ENCODE measurements around the gene ADARB1. TPM values are rescaled to one million over a fixed set of nuclear protein-coding genes. Genes with fewer than 3 reads are reported as not detected.

ADARB1 gene
- total and polyA plus RNA-seq, 2 experiments from 2014 or later = 4.8 to 14.8 TPM

DNA sequence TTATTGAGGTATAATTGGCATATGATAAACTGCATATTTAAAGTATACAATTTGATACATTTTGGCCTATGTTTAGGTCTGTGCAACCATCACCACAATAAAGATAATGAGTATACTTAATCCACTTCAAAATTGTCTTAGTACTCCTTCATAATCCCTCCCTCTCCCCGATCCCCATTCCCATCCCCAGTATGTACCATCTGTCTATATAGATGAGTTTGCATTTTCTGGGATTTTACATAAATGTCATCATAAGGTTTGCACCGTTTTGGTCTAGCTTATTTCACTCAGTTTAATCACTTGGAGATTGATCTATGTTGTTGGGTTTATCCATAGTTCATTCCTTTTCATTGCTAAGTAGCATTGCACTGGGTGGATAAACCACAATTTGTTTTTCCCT lies 139.0 kb downstream of the ADARB1 start (continued):
- TF ChIP-seq, protein P1, sequence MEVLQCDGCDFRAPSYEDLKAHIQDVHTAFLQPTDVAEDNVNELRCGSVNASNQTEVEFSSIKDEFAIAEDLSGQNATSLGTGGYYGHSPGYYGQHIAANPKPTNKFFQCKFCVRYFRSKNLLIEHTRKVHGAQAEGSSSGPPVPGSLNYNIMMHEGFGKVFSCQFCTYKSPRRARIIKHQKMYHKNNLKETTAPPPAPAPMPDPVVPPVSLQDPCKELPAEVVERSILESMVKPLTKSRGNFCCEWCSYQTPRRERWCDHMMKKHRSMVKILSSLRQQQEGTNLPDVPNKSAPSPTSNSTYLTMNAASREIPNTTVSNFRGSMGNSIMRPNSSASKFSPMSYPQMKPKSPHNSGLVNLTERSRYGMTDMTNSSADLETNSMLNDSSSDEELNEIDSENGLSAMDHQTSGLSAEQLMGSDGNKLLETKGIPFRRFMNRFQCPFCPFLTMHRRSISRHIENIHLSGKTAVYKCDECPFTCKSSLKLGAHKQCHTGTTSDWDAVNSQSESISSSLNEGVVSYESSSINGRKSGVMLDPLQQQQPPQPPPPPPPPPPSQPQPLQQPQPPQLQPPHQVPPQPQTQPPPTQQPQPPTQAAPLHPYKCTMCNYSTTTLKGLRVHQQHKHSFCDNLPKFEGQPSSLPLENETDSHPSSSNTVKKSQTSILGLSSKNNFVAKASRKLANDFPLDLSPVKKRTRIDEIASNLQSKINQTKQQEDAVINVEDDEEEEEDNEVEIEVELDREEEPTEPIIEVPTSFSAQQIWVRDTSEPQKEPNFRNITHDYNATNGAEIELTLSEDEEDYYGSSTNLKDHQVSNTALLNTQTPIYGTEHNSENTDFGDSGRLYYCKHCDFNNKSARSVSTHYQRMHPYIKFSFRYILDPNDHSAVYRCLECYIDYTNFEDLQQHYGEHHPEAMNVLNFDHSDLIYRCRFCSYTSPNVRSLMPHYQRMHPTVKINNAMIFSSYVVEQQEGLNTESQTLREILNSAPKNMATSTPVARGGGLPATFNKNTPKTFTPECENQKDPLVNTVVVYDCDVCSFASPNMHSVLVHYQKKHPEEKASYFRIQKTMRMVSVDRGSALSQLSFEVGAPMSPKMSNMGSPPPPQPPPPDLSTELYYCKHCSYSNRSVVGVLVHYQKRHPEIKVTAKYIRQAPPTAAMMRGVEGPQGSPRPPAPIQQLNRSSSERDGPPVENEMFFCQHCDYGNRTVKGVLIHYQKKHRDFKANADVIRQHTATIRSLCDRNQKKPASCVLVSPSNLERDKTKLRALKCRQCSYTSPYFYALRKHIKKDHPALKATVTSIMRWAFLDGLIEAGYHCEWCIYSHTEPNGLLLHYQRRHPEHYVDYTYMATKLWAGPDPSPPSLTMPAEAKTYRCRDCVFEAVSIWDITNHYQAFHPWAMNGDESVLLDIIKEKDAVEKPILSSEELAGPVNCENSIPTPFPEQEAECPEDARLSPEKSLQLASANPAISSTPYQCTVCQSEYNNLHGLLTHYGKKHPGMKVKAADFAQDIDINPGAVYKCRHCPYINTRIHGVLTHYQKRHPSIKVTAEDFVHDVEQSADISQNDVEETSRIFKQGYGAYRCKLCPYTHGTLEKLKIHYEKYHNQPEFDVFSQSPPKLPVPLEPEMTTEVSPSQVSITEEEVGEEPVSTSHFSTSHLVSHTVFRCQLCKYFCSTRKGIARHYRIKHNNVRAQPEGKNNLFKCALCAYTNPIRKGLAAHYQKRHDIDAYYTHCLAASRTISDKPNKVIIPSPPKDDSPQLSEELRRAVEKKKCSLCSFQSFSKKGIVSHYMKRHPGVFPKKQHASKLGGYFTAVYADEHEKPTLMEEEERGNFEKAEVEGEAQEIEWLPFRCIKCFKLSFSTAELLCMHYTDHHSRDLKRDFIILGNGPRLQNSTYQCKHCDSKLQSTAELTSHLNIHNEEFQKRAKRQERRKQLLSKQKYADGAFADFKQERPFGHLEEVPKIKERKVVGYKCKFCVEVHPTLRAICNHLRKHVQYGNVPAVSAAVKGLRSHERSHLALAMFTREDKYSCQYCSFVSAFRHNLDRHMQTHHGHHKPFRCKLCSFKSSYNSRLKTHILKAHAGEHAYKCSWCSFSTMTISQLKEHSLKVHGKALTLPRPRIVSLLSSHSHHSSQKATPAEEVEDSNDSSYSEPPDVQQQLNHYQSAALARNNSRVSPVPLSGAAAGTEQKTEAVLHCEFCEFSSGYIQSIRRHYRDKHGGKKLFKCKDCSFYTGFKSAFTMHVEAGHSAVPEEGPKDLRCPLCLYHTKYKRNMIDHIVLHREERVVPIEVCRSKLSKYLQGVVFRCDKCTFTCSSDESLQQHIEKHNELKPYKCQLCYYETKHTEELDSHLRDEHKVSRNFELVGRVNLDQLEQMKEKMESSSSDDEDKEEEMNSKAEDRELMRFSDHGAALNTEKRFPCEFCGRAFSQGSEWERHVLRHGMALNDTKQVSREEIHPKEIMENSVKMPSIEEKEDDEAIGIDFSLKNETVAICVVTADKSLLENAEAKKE (CRISPR knock-in tag; IDR thresholded peaks at IDR 0.05) = no peak
- no peak for TF ChIP-seq POLR2AphosphoS5 (IDR thresholded peaks at IDR 0.05; ENCODE audit: low read depth)

DNA sequence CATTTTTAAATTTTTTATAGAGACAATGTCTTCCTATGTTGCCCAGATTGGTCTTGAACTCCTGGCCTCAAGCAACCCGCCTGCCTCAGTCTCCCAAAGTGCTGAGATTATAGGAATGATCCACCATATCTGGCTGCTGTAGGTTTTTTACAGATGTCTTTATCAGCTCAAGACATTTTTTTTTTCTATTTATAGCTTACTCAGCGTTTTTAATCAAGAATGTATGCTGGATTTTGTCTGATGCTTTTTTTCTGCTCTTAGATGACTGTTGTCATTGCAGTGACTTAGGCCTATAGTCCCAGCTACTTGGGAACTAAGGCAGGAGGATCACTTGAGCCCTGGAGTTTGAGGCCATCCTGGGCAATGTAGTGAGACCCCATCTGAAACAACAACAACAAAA lies 140.8 kb downstream of the ADARB1 start:
- Mint-ChIP-seq H3K9me3 (peaks cover 21% of the 10 kb centered on the region), H3K4me1 (peaks cover 5% of the 10 kb centered on the region), H3K4me3 (no peak overlapping the region), H3K27me3 (ENCODE audit: insufficient read depth, low read depth, poor library complexity) (peaks cover 10% of the 10 kb centered on the region), H3K27ac (no peak overlapping the region), H3K36me3 (ENCODE audit: low read depth) (peaks cover 5% of the 10 kb centered on the region; the same call in 2 of the 3 replicates)
- Histone ChIP-seq H3K4me1 (ENCODE audit: insufficient read depth) (0 out of 2 replicates have a peak, but pooled peaks cover 7% of the 10 kb centered on the region), H4K20me1 (replicated peaks; ENCODE audit: insufficient read depth) (no peaks in the 10 kb centered on the region), H3K79me2 (replicated peaks; ENCODE audit: insufficient read depth) (no peaks in the 10 kb centered on the region), H3K27ac (ENCODE audit: low read depth) (no peak overlapping the region), H3K9me2 (ENCODE audit: insufficient read depth) (peaks cover 5% of the 10 kb centered on the region; the same call in 1 of the 2 replicates), H3K4me3 (no peak overlapping the region), H3F3A (replicated peaks; ENCODE audit: low read depth) (no peaks in the 10 kb centered on the region), H3K36me3 (ENCODE audit: insufficient read depth) (no peaks in the 10 kb centered on the region; the same call in 1 of the 2 replicates), H2AFZ (no peak overlapping the region), H3K4me2 (no peak overlapping the region), H3K27me3 (ENCODE audit: insufficient read depth) (no peaks in the 10 kb centered on the region)
- DNase-seq (ENCODE audit: low spot score) (no peak), ATAC-seq (no peak)
- TF ChIP-seq, protein P2, sequence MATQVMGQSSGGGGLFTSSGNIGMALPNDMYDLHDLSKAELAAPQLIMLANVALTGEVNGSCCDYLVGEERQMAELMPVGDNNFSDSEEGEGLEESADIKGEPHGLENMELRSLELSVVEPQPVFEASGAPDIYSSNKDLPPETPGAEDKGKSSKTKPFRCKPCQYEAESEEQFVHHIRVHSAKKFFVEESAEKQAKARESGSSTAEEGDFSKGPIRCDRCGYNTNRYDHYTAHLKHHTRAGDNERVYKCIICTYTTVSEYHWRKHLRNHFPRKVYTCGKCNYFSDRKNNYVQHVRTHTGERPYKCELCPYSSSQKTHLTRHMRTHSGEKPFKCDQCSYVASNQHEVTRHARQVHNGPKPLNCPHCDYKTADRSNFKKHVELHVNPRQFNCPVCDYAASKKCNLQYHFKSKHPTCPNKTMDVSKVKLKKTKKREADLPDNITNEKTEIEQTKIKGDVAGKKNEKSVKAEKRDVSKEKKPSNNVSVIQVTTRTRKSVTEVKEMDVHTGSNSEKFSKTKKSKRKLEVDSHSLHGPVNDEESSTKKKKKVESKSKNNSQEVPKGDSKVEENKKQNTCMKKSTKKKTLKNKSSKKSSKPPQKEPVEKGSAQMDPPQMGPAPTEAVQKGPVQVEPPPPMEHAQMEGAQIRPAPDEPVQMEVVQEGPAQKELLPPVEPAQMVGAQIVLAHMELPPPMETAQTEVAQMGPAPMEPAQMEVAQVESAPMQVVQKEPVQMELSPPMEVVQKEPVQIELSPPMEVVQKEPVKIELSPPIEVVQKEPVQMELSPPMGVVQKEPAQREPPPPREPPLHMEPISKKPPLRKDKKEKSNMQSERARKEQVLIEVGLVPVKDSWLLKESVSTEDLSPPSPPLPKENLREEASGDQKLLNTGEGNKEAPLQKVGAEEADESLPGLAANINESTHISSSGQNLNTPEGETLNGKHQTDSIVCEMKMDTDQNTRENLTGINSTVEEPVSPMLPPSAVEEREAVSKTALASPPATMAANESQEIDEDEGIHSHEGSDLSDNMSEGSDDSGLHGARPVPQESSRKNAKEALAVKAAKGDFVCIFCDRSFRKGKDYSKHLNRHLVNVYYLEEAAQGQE (IDR thresholded peaks at IDR 0.05; ENCODE audit: unreplicated experiment) = no peak
- TF ChIP-seq POLR2AphosphoS5 (IDR thresholded peaks at IDR 0.05; ENCODE audit: low read depth) (no peak), EZH2phosphoT487 (IDR thresholded peaks at IDR 0.05; ENCODE audit: unreplicated experiment) (no peak), ZNF331 (CRISPR knock-in tag; IDR thresholded peaks at IDR 0.05; ENCODE audit: low read depth) (no peak), EZH2 (IDR thresholded peaks at IDR 0.05; ENCODE audit: low read depth, unreplicated experiment) (no peak), STAT1 (IDR thresholded peaks at IDR 0.05; ENCODE audit: unreplicated experiment) (no peak), CREB1 (CRISPR knock-in tag; IDR thresholded peaks at IDR 0.05; ENCODE audit: low read depth) (no peak), NANOG (IDR thresholded peaks at IDR 0.05; ENCODE audit: borderline replicate concordance) (no peak), JUNB (IDR thresholded peaks at IDR 0.05; ENCODE audit: unreplicated experiment) (no peak)
- TF ChIP-seq, protein P3, sequence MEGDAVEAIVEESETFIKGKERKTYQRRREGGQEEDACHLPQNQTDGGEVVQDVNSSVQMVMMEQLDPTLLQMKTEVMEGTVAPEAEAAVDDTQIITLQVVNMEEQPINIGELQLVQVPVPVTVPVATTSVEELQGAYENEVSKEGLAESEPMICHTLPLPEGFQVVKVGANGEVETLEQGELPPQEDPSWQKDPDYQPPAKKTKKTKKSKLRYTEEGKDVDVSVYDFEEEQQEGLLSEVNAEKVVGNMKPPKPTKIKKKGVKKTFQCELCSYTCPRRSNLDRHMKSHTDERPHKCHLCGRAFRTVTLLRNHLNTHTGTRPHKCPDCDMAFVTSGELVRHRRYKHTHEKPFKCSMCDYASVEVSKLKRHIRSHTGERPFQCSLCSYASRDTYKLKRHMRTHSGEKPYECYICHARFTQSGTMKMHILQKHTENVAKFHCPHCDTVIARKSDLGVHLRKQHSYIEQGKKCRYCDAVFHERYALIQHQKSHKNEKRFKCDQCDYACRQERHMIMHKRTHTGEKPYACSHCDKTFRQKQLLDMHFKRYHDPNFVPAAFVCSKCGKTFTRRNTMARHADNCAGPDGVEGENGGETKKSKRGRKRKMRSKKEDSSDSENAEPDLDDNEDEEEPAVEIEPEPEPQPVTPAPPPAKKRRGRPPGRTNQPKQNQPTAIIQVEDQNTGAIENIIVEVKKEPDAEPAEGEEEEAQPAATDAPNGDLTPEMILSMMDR (conservative IDR thresholded peaks at IDR 0.05; ENCODE audit: low read depth in 2 of 2) = no peak
- TF ChIP-seq, protein P4, sequence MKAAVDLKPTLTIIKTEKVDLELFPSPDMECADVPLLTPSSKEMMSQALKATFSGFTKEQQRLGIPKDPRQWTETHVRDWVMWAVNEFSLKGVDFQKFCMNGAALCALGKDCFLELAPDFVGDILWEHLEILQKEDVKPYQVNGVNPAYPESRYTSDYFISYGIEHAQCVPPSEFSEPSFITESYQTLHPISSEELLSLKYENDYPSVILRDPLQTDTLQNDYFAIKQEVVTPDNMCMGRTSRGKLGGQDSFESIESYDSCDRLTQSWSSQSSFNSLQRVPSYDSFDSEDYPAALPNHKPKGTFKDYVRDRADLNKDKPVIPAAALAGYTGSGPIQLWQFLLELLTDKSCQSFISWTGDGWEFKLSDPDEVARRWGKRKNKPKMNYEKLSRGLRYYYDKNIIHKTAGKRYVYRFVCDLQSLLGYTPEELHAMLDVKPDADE (IDR thresholded peaks at IDR 0.05) = no peak
